Measurements from ENCODE around the gene YPEL1. TPM values are rescaled to one million over a fixed set of nuclear protein-coding genes. Genes with fewer than 3 reads are reported as not detected.

The YPEL1 gene
- total RNA-seq, 1 experiment from 2014 or later = 3.1 TPM

DNA sequence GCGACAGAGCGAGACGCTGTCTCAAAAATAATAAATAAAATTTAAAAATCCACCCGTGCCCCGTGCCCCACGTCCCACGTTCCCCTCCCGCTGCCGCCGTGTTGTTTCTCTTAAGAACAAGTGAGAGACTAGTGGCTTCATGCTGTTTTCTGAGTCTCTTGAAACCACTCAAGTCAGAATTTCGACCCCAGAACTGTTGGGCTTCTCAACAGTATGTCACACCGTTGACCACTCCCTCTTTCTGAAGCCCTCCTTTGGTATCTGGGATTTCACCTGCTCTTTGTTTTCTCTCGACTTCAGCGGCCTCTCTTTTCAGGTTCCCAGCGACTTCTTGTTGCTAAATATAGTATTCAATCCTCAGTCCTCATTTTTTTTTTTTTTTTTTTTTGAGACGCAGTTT is 68.8 kb downstream of the YPEL1 start (continued):
- TF ChIP-seq EZH2 (IDR thresholded peaks at IDR 0.05) (no peak), ELF1 (IDR thresholded peaks at IDR 0.05; ENCODE audit: borderline replicate concordance, low read depth) (no peak), ZFX (IDR thresholded peaks at IDR 0.05) (no peak)
- TF ChIP-seq, protein P1, sequence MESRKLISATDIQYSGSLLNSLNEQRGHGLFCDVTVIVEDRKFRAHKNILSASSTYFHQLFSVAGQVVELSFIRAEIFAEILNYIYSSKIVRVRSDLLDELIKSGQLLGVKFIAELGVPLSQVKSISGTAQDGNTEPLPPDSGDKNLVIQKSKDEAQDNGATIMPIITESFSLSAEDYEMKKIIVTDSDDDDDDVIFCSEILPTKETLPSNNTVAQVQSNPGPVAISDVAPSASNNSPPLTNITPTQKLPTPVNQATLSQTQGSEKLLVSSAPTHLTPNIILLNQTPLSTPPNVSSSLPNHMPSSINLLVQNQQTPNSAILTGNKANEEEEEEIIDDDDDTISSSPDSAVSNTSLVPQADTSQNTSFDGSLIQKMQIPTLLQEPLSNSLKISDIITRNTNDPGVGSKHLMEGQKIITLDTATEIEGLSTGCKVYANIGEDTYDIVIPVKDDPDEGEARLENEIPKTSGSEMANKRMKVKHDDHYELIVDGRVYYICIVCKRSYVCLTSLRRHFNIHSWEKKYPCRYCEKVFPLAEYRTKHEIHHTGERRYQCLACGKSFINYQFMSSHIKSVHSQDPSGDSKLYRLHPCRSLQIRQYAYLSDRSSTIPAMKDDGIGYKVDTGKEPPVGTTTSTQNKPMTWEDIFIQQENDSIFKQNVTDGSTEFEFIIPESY (IDR thresholded peaks at IDR 0.05; ENCODE audit: extremely low read depth, insufficient replicate concordance, low read length) = no peak

DNA sequence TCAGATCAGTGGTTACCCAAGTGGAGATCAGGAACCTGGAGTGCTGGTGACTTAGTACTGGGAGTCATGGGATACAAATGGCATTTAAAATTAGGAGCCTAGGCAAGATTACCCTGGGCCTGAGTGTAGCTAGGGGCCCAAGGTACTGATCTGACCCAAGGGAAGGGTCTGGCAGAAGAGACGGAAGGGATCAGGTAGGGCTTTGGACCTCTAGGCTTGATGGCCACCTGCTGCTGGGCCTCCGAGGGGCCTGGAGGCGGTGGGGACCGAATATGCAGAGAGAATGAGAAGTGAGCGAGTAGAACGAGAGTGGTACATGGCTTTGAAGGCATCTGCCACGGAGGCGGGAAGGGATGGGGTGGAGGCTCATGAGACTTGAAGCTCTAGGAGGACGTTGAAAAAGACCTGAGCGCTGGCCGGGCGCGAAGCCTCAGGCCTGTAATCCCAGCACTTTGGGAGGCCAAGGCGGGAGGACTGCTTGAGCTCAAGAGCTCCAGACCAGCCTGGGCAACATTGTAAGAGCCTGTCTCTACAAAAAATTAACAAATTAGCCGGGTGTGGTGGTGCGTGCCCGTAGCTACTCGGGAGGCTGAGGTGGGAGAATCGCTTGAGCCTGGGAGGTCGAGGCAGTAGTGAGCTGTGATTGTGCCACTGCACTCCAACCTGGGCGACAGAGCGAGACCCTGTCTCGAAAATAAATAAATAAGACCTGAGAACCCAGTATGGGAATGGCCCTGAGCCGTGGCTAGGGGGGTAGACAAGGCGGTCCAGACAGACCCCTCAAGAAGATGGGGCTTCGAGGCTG is 70.3 kb downstream of the YPEL1 start:
- CTCF ChIA-PET = interaction anchor here (1.0 to 1.2 kb wide), 2 partner anchors 19 to 22 kb away, joined by 3 to 4 read pairs; no protein-coding TSS in a partner anchor
- H2AFZ ChIP-seq (ENCODE audit: low read depth, low read length, poor library complexity, severe bottlenecking) = peak overlapping the region; percentile 82

More for the DNA sequence above, 70.3 kb downstream of the YPEL1 start:
- RAD21 ChIA-PET (ENCODE audit: low non-redundant PET in 1 of 2, low total read pairs in 2 of 2, uncharacterized antibody in 2 of 2, unreplicated experiment in 2 of 2) = no interaction called here
- Histone ChIP-seq H3K4me2 (ENCODE audit: low read length) (peak overlapping the region; percentile 72), H3K36me3 (ENCODE audit: control insufficient read depth in 1 of 2, insufficient read depth in 2 of 2, low read length in 2 of 2) (peaks cover 0 to 1% of the 10 kb centered on the region in 2 experiments; a peak in 2 of 4 replicates), H3K9me2 (ENCODE audit: insufficient read depth) (no peaks in the 10 kb centered on the region), H4K20me1 (ENCODE audit: insufficient read depth) (no peaks in the 10 kb centered on the region), H3K9me3 (ENCODE audit: control insufficient read depth in 1 of 2, insufficient read depth in 1 of 2, low read depth in 1 of 2, low read length in 2 of 2) (no peaks in the 10 kb centered on the region), H3K4me3 (replicated peaks in 1 of 2; ENCODE audit: low read depth in 1 of 2, low read length in 2 of 2) (peak overlapping the region; percentile 94 to 99), H3K9ac (ENCODE audit: low read length) (peak overlapping the region; percentile 88), H3K27me3 (ENCODE audit: insufficient read depth, low read length) (no peaks in the 10 kb centered on the region), H3K79me2 (ENCODE audit: insufficient read depth, low read length) (peaks cover 32% of the 10 kb centered on the region), H3K27ac (ENCODE audit: low read depth, low read length) (peak overlapping the region; percentile 81), H3K4me1 (ENCODE audit: control insufficient read depth in 1 of 2, insufficient read depth in 2 of 2, low read length in 2 of 2) (peaks cover 9 to 17% of the 10 kb centered on the region in 2 experiments; a peak in 3 of 4 replicates)
- POLR2A ChIA-PET = interaction anchor here (0.7 to 1.4 kb wide), 4 partner anchors 7 to 71 kb away, joined by 3 to 6 read pairs (median 3); partner anchors contain the start of gene SDF2L1
- intact Hi-C loops (cut with micrococcal nuclease) = no loop called here
- ATAC-seq (no peak), DNase-seq (ENCODE audit: low read depth, low spot score) (no peak)
- TF ChIP-seq FOSL1 (IDR thresholded peaks at IDR 0.05; ENCODE audit: low read depth) (no peak), EZH2 (IDR thresholded peaks at IDR 0.05) (no peak), POLR2A (IDR thresholded peaks at IDR 0.05; ENCODE audit: borderline replicate concordance, extremely low read depth, insufficient read depth, insufficient read length) (no peak), SP1 (IDR thresholded peaks at IDR 0.05; ENCODE audit: low read depth) (no peak), CBX3 (IDR thresholded peaks at IDR 0.05; ENCODE audit: low read depth) (no peak), EGR1 (IDR thresholded peaks at IDR 0.05; ENCODE audit: low read depth) (no peak), TCF7L2 (IDR thresholded peaks at IDR 0.05; ENCODE audit: borderline replicate concordance, extremely low read depth, insufficient read depth, insufficient read length) (no peak), EZH2phosphoT487 (IDR thresholded peaks at IDR 0.05; ENCODE audit: borderline replicate concordance) (no peak), SRF (IDR thresholded peaks at IDR 0.05; ENCODE audit: low read depth) (no peak), ZNF274 (IDR thresholded peaks at IDR 0.05; ENCODE audit: low read depth, low read length) (no peak), RAD21 (IDR thresholded peaks at IDR 0.05; ENCODE audit: low read depth) (no peak), JUND (IDR thresholded peaks at IDR 0.05) (no peak)
- TF ChIP-seq, protein P2, sequence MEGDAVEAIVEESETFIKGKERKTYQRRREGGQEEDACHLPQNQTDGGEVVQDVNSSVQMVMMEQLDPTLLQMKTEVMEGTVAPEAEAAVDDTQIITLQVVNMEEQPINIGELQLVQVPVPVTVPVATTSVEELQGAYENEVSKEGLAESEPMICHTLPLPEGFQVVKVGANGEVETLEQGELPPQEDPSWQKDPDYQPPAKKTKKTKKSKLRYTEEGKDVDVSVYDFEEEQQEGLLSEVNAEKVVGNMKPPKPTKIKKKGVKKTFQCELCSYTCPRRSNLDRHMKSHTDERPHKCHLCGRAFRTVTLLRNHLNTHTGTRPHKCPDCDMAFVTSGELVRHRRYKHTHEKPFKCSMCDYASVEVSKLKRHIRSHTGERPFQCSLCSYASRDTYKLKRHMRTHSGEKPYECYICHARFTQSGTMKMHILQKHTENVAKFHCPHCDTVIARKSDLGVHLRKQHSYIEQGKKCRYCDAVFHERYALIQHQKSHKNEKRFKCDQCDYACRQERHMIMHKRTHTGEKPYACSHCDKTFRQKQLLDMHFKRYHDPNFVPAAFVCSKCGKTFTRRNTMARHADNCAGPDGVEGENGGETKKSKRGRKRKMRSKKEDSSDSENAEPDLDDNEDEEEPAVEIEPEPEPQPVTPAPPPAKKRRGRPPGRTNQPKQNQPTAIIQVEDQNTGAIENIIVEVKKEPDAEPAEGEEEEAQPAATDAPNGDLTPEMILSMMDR (IDR thresholded peaks at IDR 0.05 in 2 of 3, conservative IDR thresholded peaks at IDR 0.05 in 1 of 3; ENCODE audit: borderline replicate concordance in 1 of 3, insufficient read depth in 1 of 3, low read depth in 2 of 3, low read length in 2 of 3) = no peak
- TF ChIP-seq, protein P3, sequence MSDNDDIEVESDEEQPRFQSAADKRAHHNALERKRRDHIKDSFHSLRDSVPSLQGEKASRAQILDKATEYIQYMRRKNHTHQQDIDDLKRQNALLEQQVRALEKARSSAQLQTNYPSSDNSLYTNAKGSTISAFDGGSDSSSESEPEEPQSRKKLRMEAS (IDR thresholded peaks at IDR 0.05) = no peak
- TF ChIP-seq, protein P1 (IDR thresholded peaks at IDR 0.05; ENCODE audit: extremely low read depth, insufficient replicate concordance, low read length) = no peak
- BruUV-seq (replicated peaks) = no TSS peak
